Activated naive CD8-positive, alpha-beta T cell treated with anti-CD3 and anti-CD28 coated beads, Interleukin-2, amount 10 ng/mL, durations not matched to agents 7 days and 5 days (primary cell): ENCODE data around the gene MYO1D. TPM values are rescaled to one million over a fixed set of nuclear protein-coding genes. Genes with fewer than 3 reads are reported as not detected.

Experiments used
- ATAC-seq: fragments of 150-1000 bp; cut with Tn5 transposase; one replicate; pipeline ENCODE4 v1.10.0; 2021; ENCODE audit warnings: low read depth, moderate library complexity
- POLR2A ChIA-PET: fragments of 350-600 bp; sonication (Branson Sonifier 250); formaldehyde crosslinking; loops from one replicate; lab custom pipeline; 2021; ENCODE audit warnings: antibody characterized with exemption; lab: Charles Lee
- DNase-seq: peaks from one replicate; pipeline ENCODE4 v3.0.0; 2021
- H3K27ac Mint-ChIP-seq: one replicate; pipeline ENCODE4 v1.8.0; 2022; ENCODE audit warnings: mild to moderate bottlenecking, mixed read lengths
- H3K27me3 Mint-ChIP-seq: one replicate; pipeline ENCODE4 v1.8.0; 2022; ENCODE audit warnings: mild to moderate bottlenecking, moderate library complexity, mixed read lengths
- H3K36me3 Mint-ChIP-seq: one replicate; pipeline ENCODE4 v1.8.0; 2021; ENCODE audit warnings: mild to moderate bottlenecking, mixed read lengths
- H3K4me1 Mint-ChIP-seq: one replicate; pipeline ENCODE4 v1.8.0; 2021; ENCODE audit warnings: mixed read lengths
- H3K4me3 Mint-ChIP-seq: one replicate; pipeline ENCODE4 v1.8.0; 2022; ENCODE audit warnings: mild to moderate bottlenecking, moderate library complexity, mixed read lengths
- H3K9me3 Mint-ChIP-seq: one replicate; pipeline ENCODE4 v1.8.0; 2021; ENCODE audit warnings: mixed read lengths
- total RNA-seq, 2 experiments: library from RNA; stranded (reverse); gene quantifications; one replicate each; pipeline ENCODE4 v1.2.3, GENCODE V29; 2021

MYO1D gene
- total RNA-seq, 2 experiments from 2014 or later = 5.5 to 9.0 TPM

- Mint-ChIP-seq H3K9me3 (no peaks in the 10 kb centered on the region), H3K4me3 (no peak overlapping the region), H3K36me3 (no peaks in the 10 kb centered on the region), H3K27me3 (peaks cover 4% of the 10 kb centered on the region), H3K27ac (no peak overlapping the region), H3K4me1 (peaks cover 7% of the 10 kb centered on the region)
- POLR2A ChIA-PET = no interaction called here
- DNase-seq (no peak), ATAC-seq (no peak)
Observed at GRCh38 chr17:32608267-32608666, 268.7 kb downstream of the MYO1D start.

- POLR2A ChIA-PET = no interaction called here
- no peaks in the 10 kb centered on the region for H3K9me3 Mint-ChIP-seq
- no peaks in the 10 kb centered on the region for H3K36me3 Mint-ChIP-seq
- ATAC-seq (no peak), DNase-seq (no peak)
- no peaks in the 10 kb centered on the region for H3K27me3 Mint-ChIP-seq
- H3K4me1 Mint-ChIP-seq = peaks cover 12% of the 10 kb centered on the region
- no peak overlapping the region for H3K4me3 Mint-ChIP-seq
- no peak overlapping the region for H3K27ac Mint-ChIP-seq
Observed at GRCh38 chr17:32604966-32605365, 272.0 kb downstream of the MYO1D start.

DNA sequence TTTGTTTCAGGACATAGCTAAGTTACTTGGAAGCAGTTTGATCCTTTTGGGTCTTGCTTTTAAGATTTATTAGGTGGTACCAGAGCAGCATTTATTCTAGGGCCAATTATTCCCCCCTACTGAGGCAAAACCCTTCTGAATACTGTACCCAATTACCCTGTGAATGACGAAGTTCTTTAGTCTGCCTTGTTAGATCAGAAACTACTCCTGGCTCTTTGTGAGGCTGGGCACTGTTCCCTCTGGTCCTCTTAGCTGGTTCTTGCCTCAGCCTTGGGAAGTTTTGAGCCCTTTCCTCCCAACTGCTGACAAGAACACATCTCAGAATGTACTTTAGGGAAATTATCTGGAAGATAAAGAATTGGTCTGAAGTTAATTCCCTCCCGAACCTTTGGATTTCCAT lies 274.5 kb downstream of the MYO1D start:
- Mint-ChIP-seq H3K4me3 (no peak overlapping the region), H3K9me3 (no peaks in the 10 kb centered on the region), H3K4me1 (peaks cover 5% of the 10 kb centered on the region), H3K36me3 (no peaks in the 10 kb centered on the region), H3K27me3 (no peaks in the 10 kb centered on the region), H3K27ac (no peak overlapping the region)
- ATAC-seq (no peak), DNase-seq (no peak)
- POLR2A ChIA-PET = no interaction called here

- POLR2A ChIA-PET = no interaction called here
- no peaks in the 10 kb centered on the region for H3K9me3 Mint-ChIP-seq
- no peak overlapping the region for H3K27ac Mint-ChIP-seq
- H3K27me3 Mint-ChIP-seq = no peaks in the 10 kb centered on the region
- no peak for ATAC-seq
- no peak overlapping the region for H3K4me3 Mint-ChIP-seq
- no peak for DNase-seq
- H3K36me3 Mint-ChIP-seq = no peaks in the 10 kb centered on the region
- H3K4me1 Mint-ChIP-seq = peaks cover 9% of the 10 kb centered on the region
Observed at GRCh38 chr17:32601866-32602265, 275.1 kb downstream of the MYO1D start.

- peaks cover 17% of the 10 kb centered on the region for H3K4me1 Mint-ChIP-seq
Observed at GRCh38 chr17:32596628-32597027, 280.3 kb downstream of the MYO1D start.

DNA sequence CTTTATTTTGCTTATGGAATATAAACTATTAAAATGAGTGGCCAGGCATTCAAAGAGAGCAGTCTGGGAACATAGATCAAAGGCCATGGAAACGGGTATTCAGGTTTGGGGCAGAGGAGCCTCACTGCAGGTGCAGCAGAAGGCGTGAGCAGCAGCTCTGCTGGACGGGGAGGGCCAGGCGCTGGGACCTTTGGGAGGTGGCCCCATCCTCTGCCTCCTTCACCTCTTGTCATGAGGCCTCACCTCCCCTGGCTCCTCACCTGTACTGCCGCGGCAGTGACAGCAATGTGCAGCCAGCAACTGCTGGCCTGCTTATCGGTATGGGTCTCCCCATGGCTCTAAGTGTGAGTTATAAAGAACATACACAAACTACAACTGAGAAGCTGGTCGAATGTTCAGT lies 280.7 kb downstream of the MYO1D start:
- no peak for ATAC-seq
- H3K27ac Mint-ChIP-seq = no peak overlapping the region
- DNase-seq = no peak
- POLR2A ChIA-PET = interaction anchor here (0.6 kb wide), 1 partner anchor 115 kb away, joined by 3 read pairs; no protein-coding TSS in a partner anchor
- no peaks in the 10 kb centered on the region for H3K9me3 Mint-ChIP-seq
- H3K36me3 Mint-ChIP-seq = no peaks in the 10 kb centered on the region
- peaks cover 19% of the 10 kb centered on the region for H3K4me1 Mint-ChIP-seq
- no peak overlapping the region for H3K4me3 Mint-ChIP-seq
- no peaks in the 10 kb centered on the region for H3K27me3 Mint-ChIP-seq

More at GRCh38 chr17:32596628-32597027, 280.3 kb downstream of the MYO1D start:
- Mint-ChIP-seq H3K36me3 (no peaks in the 10 kb centered on the region), H3K4me3 (no peak overlapping the region), H3K27me3 (no peaks in the 10 kb centered on the region), H3K9me3 (no peaks in the 10 kb centered on the region), H3K27ac (peak overlapping the region; percentile 9)
- POLR2A ChIA-PET = interaction anchor here (0.6 kb wide), 1 partner anchor 115 kb away, joined by 3 read pairs; no protein-coding TSS in a partner anchor
- peak; percentile 63 for ATAC-seq
- DNase-seq = no peak

GRCh38 chr17:32593003-32593402 lies 283.9 kb downstream of the MYO1D start:
- Mint-ChIP-seq H3K27me3 (no peaks in the 10 kb centered on the region), H3K36me3 (no peaks in the 10 kb centered on the region), H3K27ac (no peak overlapping the region), H3K4me3 (no peak overlapping the region), H3K4me1 (peaks cover 14% of the 10 kb centered on the region), H3K9me3 (no peaks in the 10 kb centered on the region)
- no peak for ATAC-seq
- POLR2A ChIA-PET = no interaction called here
- no peak for DNase-seq

- Mint-ChIP-seq H3K4me3 (no peak overlapping the region), H3K27ac (no peak overlapping the region), H3K9me3 (peaks cover 1% of the 10 kb centered on the region), H3K4me1 (peaks cover 6% of the 10 kb centered on the region), H3K36me3 (peaks cover 2% of the 10 kb centered on the region), H3K27me3 (peaks cover 2% of the 10 kb centered on the region)
- POLR2A ChIA-PET = no interaction called here
- DNase-seq = no peak
- no peak for ATAC-seq
Observed at GRCh38 chr17:32591405-32591804, 285.5 kb downstream of the MYO1D start.

- H3K4me3 Mint-ChIP-seq = no peak overlapping the region
- POLR2A ChIA-PET = no interaction called here
- peaks cover 4% of the 10 kb centered on the region for H3K4me1 Mint-ChIP-seq
- no peak overlapping the region for H3K27ac Mint-ChIP-seq
- ATAC-seq (no peak), DNase-seq (no peak)
- peaks cover 2% of the 10 kb centered on the region for H3K36me3 Mint-ChIP-seq
- H3K27me3 Mint-ChIP-seq = peaks cover 2% of the 10 kb centered on the region
- H3K9me3 Mint-ChIP-seq = peaks cover 1% of the 10 kb centered on the region
Observed at GRCh38 chr17:32590974-32591373, 285.9 kb downstream of the MYO1D start.

DNA sequence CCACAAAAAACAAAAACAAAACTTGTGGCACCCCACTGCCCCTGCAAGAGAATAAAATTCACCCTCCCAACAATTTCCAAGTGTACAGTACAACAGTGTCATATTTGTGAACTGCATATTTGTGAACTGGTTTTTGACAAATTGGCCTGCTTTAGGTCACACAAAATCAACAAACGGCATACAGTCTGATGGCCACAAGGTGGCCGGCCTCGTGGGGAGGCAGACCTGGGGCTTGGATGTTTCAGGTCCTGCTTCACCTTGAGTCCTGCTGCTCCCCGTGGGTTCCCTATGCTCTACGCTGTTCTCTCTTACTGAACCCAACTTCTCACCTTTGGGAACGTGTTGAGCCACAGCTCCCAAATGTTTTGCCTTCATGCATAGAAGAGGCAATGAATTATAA lies 287.9 kb downstream of the MYO1D start:
- Mint-ChIP-seq H3K4me1 (peaks cover 2% of the 10 kb centered on the region), H3K27ac (no peak overlapping the region), H3K4me3 (no peak overlapping the region), H3K36me3 (peaks cover 2% of the 10 kb centered on the region), H3K27me3 (peaks cover 2% of the 10 kb centered on the region), H3K9me3 (peaks cover 3% of the 10 kb centered on the region)
- POLR2A ChIA-PET = no interaction called here
- ATAC-seq (no peak), DNase-seq (no peak)

GRCh38 chr17:32588135-32588534 lies 288.8 kb downstream of the MYO1D start:
- ATAC-seq (no peak), DNase-seq (no peak)
- no peak overlapping the region for H3K4me3 Mint-ChIP-seq
- POLR2A ChIA-PET = no interaction called here
- H3K4me1 Mint-ChIP-seq = peaks cover 2% of the 10 kb centered on the region
- H3K27ac Mint-ChIP-seq = no peak overlapping the region
- peaks cover 2% of the 10 kb centered on the region for H3K27me3 Mint-ChIP-seq
- H3K9me3 Mint-ChIP-seq = peaks cover 4% of the 10 kb centered on the region
- H3K36me3 Mint-ChIP-seq = peaks cover 2% of the 10 kb centered on the region

DNA sequence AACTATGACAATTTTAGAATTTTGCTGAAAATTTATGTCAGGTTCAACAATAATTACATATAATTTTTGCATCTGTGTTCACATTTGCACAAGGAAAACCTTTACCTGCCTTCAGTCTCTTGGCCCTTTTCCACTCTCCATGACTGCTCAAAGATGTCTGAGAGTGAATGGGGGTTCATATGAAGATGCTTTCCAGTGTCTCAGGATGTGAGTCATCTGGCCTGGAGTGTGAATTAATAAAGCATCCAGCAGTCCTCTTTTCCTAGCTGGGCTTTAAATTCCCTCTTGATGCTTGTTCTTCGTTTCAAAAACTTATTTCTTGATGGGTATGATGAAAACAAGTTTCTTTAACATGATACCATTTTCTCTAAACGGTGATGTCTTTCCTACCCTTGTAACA lies 290.3 kb downstream of the MYO1D start:
- no peak for DNase-seq
- Mint-ChIP-seq H3K9me3 (peaks cover 11% of the 10 kb centered on the region), H3K4me1 (peaks cover 2% of the 10 kb centered on the region), H3K36me3 (peaks cover 2% of the 10 kb centered on the region), H3K27me3 (peaks cover 5% of the 10 kb centered on the region), H3K27ac (no peak overlapping the region), H3K4me3 (no peak overlapping the region)
- POLR2A ChIA-PET = no interaction called here
- ATAC-seq = no peak

- H3K27ac Mint-ChIP-seq = no peak overlapping the region
- DNase-seq (no peak), ATAC-seq (no peak)
- H3K9me3 Mint-ChIP-seq = peaks cover 16% of the 10 kb centered on the region
- POLR2A ChIA-PET = no interaction called here
- no peak overlapping the region for H3K4me3 Mint-ChIP-seq
- peaks cover 6% of the 10 kb centered on the region for H3K36me3 Mint-ChIP-seq
- H3K4me1 Mint-ChIP-seq = no peaks in the 10 kb centered on the region
- H3K27me3 Mint-ChIP-seq = peaks cover 5% of the 10 kb centered on the region
Observed at GRCh38 chr17:32584792-32585191, 292.1 kb downstream of the MYO1D start.

DNA sequence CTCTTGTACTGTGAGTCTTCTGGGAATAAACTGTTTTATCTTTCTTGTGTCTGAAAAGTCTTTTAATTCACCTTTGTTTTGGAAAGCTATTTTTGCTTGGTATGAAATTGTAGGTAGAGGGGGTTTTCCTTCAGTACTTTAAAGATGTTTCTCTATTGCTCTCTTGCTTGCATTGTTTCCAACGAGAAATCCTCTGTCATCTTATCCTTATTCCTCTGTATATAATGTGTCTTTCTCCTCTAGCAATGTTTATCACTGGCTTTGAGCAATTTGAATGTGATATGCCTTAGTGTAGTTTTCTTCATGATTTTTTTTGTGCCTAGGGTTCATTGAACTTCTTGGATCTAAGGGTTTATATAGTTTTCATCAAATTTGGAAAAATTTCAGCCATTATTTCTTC lies 293.9 kb downstream of the MYO1D start:
- POLR2A ChIA-PET = no interaction called here
- no peak for ATAC-seq
- Mint-ChIP-seq H3K4me1 (no peaks in the 10 kb centered on the region), H3K36me3 (peaks cover 6% of the 10 kb centered on the region), H3K27me3 (peaks cover 5% of the 10 kb centered on the region), H3K27ac (no peak overlapping the region), H3K9me3 (peaks cover 16% of the 10 kb centered on the region), H3K4me3 (no peak overlapping the region)
- DNase-seq = no peak

- DNase-seq (no peak), ATAC-seq (no peak)
- Mint-ChIP-seq H3K9me3 (peaks cover 2% of the 10 kb centered on the region), H3K27ac (no peak overlapping the region), H3K27me3 (peaks cover 2% of the 10 kb centered on the region), H3K4me1 (peaks cover 13% of the 10 kb centered on the region), H3K4me3 (no peak overlapping the region), H3K36me3 (no peaks in the 10 kb centered on the region)
- POLR2A ChIA-PET = no interaction called here
Observed at GRCh38 chr17:32575852-32576251, 301.1 kb downstream of the MYO1D start.
